ENCODE data around the gene EVC2.

EVC2 gene

GRCh38 chr4:5710065-5710960 is 2.0 kb upstream of the EVC2 start:
- Histone ChIP-seq H3K4me1 (ENCODE audit: control insufficient read depth, low read depth, low read length) (peaks cover 11% of the 10 kb centered on the region), H3K4me3 (ENCODE audit: low read length) (peak overlapping the region; percentile 47), H3K36me3 (ENCODE audit: control insufficient read depth, low read depth, low read length) (no peaks in the 10 kb centered on the region), H3K27ac (ENCODE audit: low read length) (no peak overlapping the region), H3K9me3 (ENCODE audit: control insufficient read depth, low read depth, low read length) (no peaks in the 10 kb centered on the region), H3K9ac (ENCODE audit: low read length) (no peak overlapping the region), H3K27me3 (ENCODE audit: control insufficient read depth, insufficient read depth, low read length) (peaks cover 47% of the 10 kb centered on the region)

DNA sequence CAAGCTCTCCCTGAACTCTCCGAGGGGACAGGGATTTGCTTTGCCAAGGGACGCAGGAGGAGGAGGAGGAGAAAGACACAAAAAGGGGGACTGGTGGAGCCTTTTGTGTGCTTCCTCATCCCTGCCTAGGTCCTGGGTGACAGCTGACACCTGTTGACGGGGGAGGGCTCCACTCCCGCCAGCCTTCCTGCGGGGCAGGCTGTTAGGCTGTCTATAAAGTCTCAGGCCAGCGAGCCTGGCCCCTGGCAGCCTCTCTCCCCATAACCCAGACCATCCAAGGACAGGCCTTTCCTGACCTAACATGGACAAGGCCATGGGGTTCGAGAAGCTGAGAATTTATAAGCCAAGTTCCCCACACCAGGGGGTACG is 832 bp upstream of the EVC2 start:
- Histone ChIP-seq H3K27me3 (ENCODE audit: control insufficient read depth, insufficient read depth, low read length) (peaks cover 47% of the 10 kb centered on the region), H3K27ac (ENCODE audit: low read length) (no peak overlapping the region), H3K9ac (ENCODE audit: low read length) (no peak overlapping the region), H3K4me3 (ENCODE audit: low read length) (peak overlapping the region; percentile 68), H3K36me3 (ENCODE audit: control insufficient read depth, low read depth, low read length) (no peaks in the 10 kb centered on the region), H3K4me1 (ENCODE audit: control insufficient read depth, low read depth, low read length) (peaks cover 11% of the 10 kb centered on the region), H3K9me3 (ENCODE audit: control insufficient read depth, low read depth, low read length) (no peaks in the 10 kb centered on the region)

DNA sequence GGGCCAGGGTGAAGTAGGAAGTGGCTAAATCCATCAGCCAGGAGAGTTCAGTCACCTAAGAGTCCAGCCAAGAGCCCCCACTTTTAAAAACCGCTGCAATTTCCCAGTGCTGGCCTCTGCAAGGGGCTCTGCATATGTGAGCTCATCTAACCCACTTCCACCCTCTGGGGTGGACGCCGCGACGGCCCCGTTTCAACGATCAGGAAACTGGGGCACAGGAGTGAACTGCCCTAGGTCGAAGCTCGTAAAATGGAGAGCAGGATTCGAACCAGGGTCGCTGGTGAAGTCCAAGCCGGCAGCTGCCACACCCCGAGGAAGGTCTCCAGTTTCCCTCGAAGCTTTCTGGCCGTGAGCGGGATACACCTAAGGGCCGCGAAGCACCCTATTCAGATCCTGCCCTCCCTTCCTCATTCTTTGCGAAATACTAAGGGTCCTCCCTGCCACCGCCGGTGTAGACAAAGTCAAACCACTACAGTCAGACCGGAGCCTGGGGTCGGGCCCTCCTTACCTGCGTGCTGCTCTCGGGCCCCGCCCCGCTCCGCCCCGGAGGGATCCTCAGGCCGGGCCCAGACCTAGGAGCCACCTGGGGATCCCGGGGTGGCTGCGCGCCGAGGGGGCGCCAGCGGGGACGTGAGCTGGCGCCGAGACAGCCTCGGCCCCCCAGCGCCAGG is 446 bp downstream of the EVC2 start:
- peaks cover 45% of the 10 kb centered on the region for H3K27me3 ChIP-seq (ENCODE audit: control insufficient read depth, insufficient read depth, low read length)
- peak overlapping the region; percentile 26 for H3K9ac ChIP-seq (ENCODE audit: low read length)
- peaks cover 11% of the 10 kb centered on the region for H3K4me1 ChIP-seq (ENCODE audit: control insufficient read depth, low read depth, low read length)
- H3K36me3 ChIP-seq (ENCODE audit: control insufficient read depth, low read depth, low read length): no peaks in the 10 kb centered on the region
- H3K9me3 ChIP-seq (ENCODE audit: control insufficient read depth, low read depth, low read length): no peaks in the 10 kb centered on the region
- peak overlapping the region; percentile 68 for H3K4me3 ChIP-seq (ENCODE audit: low read length)
- no peak overlapping the region for H3K27ac ChIP-seq (ENCODE audit: low read length)

- Histone ChIP-seq H3K4me3 (ENCODE audit: low read length) (peak overlapping the region; percentile 68), H3K9ac (ENCODE audit: low read length) (no peak overlapping the region), H3K4me1 (ENCODE audit: control insufficient read depth, low read depth, low read length) (peaks cover 11% of the 10 kb centered on the region), H3K36me3 (ENCODE audit: control insufficient read depth, low read depth, low read length) (no peaks in the 10 kb centered on the region), H3K27ac (ENCODE audit: low read length) (no peak overlapping the region), H3K27me3 (ENCODE audit: control insufficient read depth, insufficient read depth, low read length) (peaks cover 39% of the 10 kb centered on the region), H3K9me3 (ENCODE audit: control insufficient read depth, low read depth, low read length) (no peaks in the 10 kb centered on the region)
Observed at GRCh38 chr4:5707366-5707765, 993 bp downstream of the EVC2 start.

DNA sequence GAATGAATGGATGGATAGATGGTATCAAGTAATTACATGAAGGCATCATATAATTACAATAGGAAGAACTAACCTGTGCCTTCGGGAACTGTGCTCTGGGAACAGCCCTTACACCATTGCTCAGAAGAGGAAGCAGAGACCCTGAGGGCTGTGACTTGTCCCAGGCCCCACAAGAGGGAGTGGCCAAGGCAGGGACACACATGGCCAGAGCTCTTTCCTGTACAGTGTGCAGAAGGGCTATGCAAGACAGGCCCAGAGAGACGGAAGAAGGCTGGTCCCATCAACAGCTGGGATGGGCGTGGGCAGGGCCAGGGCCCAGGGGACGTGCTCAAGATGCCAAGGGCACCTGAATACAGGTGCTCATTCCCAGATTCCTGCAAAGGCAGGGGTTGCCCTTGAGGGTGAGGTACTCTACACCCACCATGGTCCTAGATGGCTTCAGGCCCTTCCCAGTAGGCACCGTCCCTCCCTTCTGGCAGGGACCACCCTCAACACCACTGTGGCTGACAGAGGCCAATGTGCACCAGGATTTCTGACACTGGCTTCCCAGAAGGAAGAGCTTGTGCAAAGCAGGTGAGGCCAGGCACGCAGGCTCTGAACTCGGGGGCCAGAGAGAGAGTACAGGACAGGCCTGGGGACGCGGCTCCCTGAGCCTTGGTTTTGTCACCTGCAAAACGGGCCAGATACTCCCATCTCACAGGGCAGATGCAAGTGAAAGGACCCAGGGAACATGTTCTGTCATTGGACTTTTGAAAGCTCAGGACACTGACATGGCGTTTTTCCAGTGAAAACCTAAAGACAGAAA is 1.7 kb downstream of the EVC2 start:
- Histone ChIP-seq H3K4me3 (ENCODE audit: low read length) (no peak overlapping the region), H3K27ac (ENCODE audit: low read length) (no peak overlapping the region), H3K4me1 (ENCODE audit: control insufficient read depth, low read depth, low read length) (peaks cover 5% of the 10 kb centered on the region), H3K36me3 (ENCODE audit: control insufficient read depth, low read depth, low read length) (no peaks in the 10 kb centered on the region), H3K27me3 (ENCODE audit: control insufficient read depth, insufficient read depth, low read length) (peaks cover 32% of the 10 kb centered on the region), H3K9ac (ENCODE audit: low read length) (no peak overlapping the region), H3K9me3 (ENCODE audit: control insufficient read depth, low read depth, low read length) (no peaks in the 10 kb centered on the region)

DNA sequence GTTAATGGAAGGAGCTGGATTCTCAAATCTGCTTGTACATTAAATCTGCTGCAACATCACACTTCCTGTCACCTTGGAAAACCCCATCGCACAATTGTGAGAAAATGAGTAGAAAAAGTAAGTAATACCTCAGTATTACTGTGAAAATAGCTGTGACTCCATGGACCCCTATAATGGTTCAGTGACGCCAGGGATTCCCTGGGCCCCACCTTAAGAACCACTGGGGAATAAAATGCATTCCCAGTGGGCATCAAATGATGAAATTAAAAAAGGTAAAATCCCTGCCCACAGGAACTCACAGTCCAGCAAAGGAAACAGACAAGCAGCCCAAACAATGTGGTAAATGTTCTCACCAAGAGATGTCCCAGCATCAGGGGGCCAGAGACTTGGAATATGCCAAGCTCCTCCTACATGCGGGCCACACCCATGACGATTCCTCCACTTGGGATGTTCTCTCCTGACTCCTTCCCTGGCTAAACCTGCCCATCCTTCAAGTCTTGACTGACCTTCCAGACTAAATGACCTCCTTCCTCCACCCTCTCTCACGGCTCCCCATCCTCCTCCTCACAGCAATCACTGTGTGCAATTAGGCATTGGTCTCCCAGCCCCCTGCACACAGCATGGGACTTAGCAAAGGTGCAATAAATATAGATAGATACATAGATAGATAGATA is 2.6 kb downstream of the EVC2 start:
- peaks cover 31% of the 10 kb centered on the region for H3K27me3 ChIP-seq (ENCODE audit: control insufficient read depth, insufficient read depth, low read length)
- no peaks in the 10 kb centered on the region for H3K36me3 ChIP-seq (ENCODE audit: control insufficient read depth, low read depth, low read length)
- peaks cover 5% of the 10 kb centered on the region for H3K4me1 ChIP-seq (ENCODE audit: control insufficient read depth, low read depth, low read length)
- H3K27ac ChIP-seq (ENCODE audit: low read length): no peak overlapping the region
- H3K9me3 ChIP-seq (ENCODE audit: control insufficient read depth, low read depth, low read length): no peaks in the 10 kb centered on the region
- H3K4me3 ChIP-seq (ENCODE audit: low read length): no peak overlapping the region
- no peak overlapping the region for H3K9ac ChIP-seq (ENCODE audit: low read length)

GRCh38 chr4:5704276-5704675 is 4.1 kb downstream of the EVC2 start:
- no peak overlapping the region for H3K9ac ChIP-seq (ENCODE audit: low read length)
- H3K36me3 ChIP-seq (ENCODE audit: control insufficient read depth, low read depth, low read length): no peaks in the 10 kb centered on the region
- no peak overlapping the region for H3K27ac ChIP-seq (ENCODE audit: low read length)
- no peaks in the 10 kb centered on the region for H3K9me3 ChIP-seq (ENCODE audit: control insufficient read depth, low read depth, low read length)
- H3K4me1 ChIP-seq (ENCODE audit: control insufficient read depth, low read depth, low read length): peaks cover 5% of the 10 kb centered on the region
- no peak overlapping the region for H3K4me3 ChIP-seq (ENCODE audit: low read length)
- H3K27me3 ChIP-seq (ENCODE audit: control insufficient read depth, insufficient read depth, low read length): peaks cover 19% of the 10 kb centered on the region

GRCh38 chr4:5703831-5704230 is 4.5 kb downstream of the EVC2 start:
- Histone ChIP-seq H3K9me3 (ENCODE audit: control insufficient read depth, low read depth, low read length) (no peaks in the 10 kb centered on the region), H3K4me1 (ENCODE audit: control insufficient read depth, low read depth, low read length) (peaks cover 5% of the 10 kb centered on the region), H3K36me3 (ENCODE audit: control insufficient read depth, low read depth, low read length) (no peaks in the 10 kb centered on the region), H3K9ac (ENCODE audit: low read length) (no peak overlapping the region), H3K4me3 (ENCODE audit: low read length) (no peak overlapping the region), H3K27ac (ENCODE audit: low read length) (no peak overlapping the region), H3K27me3 (ENCODE audit: control insufficient read depth, insufficient read depth, low read length) (peaks cover 14% of the 10 kb centered on the region)

GRCh38 chr4:5701971-5702370 is 6.4 kb downstream of the EVC2 start:
- Histone ChIP-seq H3K27me3 (ENCODE audit: control insufficient read depth, insufficient read depth, low read length) (peaks cover 2% of the 10 kb centered on the region), H3K36me3 (ENCODE audit: control insufficient read depth, low read depth, low read length) (peaks cover under 1% of the 10 kb centered on the region), H3K4me1 (ENCODE audit: control insufficient read depth, low read depth, low read length) (no peaks in the 10 kb centered on the region), H3K9me3 (ENCODE audit: control insufficient read depth, low read depth, low read length) (no peaks in the 10 kb centered on the region), H3K27ac (ENCODE audit: low read length) (no peak overlapping the region), H3K4me3 (ENCODE audit: low read length) (no peak overlapping the region), H3K9ac (ENCODE audit: low read length) (no peak overlapping the region)

DNA sequence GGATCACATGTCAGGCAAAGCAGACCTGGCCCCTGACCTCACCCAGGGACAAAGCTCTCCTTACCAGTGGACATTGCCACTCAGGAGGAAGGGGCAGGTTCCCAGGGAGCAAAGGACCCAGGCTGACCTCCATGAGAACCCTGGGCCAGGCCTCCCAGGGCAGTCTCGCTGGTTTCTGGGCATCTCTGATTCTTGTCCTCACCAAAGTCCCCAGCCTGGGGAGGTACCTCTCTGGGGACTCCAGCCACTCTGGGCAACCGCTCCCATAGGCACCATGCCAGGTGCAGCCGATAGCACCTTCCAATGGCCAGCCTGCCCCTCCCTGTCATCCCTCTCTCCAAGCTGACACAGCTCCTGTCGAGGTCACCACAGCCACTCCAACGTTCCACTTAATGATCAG is 7.9 kb downstream of the EVC2 start:
- H3K9ac ChIP-seq (ENCODE audit: low read length): no peak overlapping the region
- H3K4me3 ChIP-seq (ENCODE audit: low read length): no peak overlapping the region
- H3K27me3 ChIP-seq (ENCODE audit: control insufficient read depth, insufficient read depth, low read length): no peaks in the 10 kb centered on the region
- peaks cover 6% of the 10 kb centered on the region for H3K36me3 ChIP-seq (ENCODE audit: control insufficient read depth, low read depth, low read length)
- H3K27ac ChIP-seq (ENCODE audit: low read length): no peak overlapping the region
- no peaks in the 10 kb centered on the region for H3K4me1 ChIP-seq (ENCODE audit: control insufficient read depth, low read depth, low read length)
- H3K9me3 ChIP-seq (ENCODE audit: control insufficient read depth, low read depth, low read length): no peaks in the 10 kb centered on the region

DNA sequence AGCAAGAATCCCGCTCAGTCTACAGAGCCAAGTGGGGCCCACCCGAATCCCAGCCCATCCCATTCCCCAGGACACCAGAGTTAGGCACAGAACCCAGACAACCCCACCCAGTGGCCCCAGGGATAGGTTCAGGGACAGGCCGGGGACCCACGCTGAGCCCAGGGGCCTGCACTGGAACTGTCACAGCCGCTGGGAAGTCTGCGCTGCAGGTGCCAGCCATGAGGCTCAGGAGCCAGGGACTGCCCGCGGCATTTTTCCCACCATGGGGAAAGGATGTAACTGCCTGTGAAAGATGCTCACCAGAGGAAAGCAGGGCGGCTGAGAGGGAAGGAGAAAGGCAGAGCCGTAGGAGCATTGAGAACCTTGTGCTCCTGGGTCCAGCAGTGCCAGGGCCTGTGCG is 12.0 kb downstream of the EVC2 start:
- Histone ChIP-seq H3K9ac (ENCODE audit: low read length) (no peak overlapping the region), H3K36me3 (ENCODE audit: control insufficient read depth, low read depth, low read length) (peaks cover 13% of the 10 kb centered on the region), H3K4me1 (ENCODE audit: control insufficient read depth, low read depth, low read length) (no peaks in the 10 kb centered on the region), H3K27me3 (ENCODE audit: control insufficient read depth, insufficient read depth, low read length) (no peaks in the 10 kb centered on the region), H3K4me3 (ENCODE audit: low read length) (no peak overlapping the region), H3K9me3 (ENCODE audit: control insufficient read depth, low read depth, low read length) (no peaks in the 10 kb centered on the region), H3K27ac (ENCODE audit: low read length) (no peak overlapping the region)

Data from iPS-18a (cell line).